Adipocyte (in vitro differentiated cells): Measurements from ENCODE around the gene IL17RA.

Experiments used
- DNase-seq: peaks from one replicate; pipeline ENCODE4 v3.0.0-alpha.2; 2015; ENCODE audit warnings: low read depth
- H3K27me3 ChIP-seq: replicated peaks from 2 replicates; pipeline ENCODE4 v1.7.0; 2013; ENCODE audit warnings: mild to moderate bottlenecking, low read length, moderate library complexity; ENCODE audit not compliant: control insufficient read depth, insufficient read depth
- H3K36me3 ChIP-seq: 2 replicates; pipeline ENCODE4 v1.7.0; 2013; ENCODE audit warnings: low read length, mild to moderate bottlenecking, moderate library complexity; ENCODE audit not compliant: control insufficient read depth, insufficient read depth, severe bottlenecking
- H3K4me1 ChIP-seq: 2 replicates; pipeline ENCODE4 v1.7.0; 2013; ENCODE audit warnings: mild to moderate bottlenecking, low read length, moderate library complexity; ENCODE audit not compliant: control insufficient read depth, insufficient read depth
- H3K4me3 ChIP-seq: 2 replicates; pipeline ENCODE4 v1.7.0; 2013; ENCODE audit warnings: mild to moderate bottlenecking, low read length, moderate library complexity
- H3K9ac ChIP-seq: 2 replicates; pipeline ENCODE4 v1.7.0; 2013; ENCODE audit warnings: mild to moderate bottlenecking, low read length, moderate library complexity
- H3K9me3 ChIP-seq: 2 replicates; pipeline ENCODE4 v1.7.0; 2013; ENCODE audit warnings: mild to moderate bottlenecking, low read length, moderate library complexity; ENCODE audit not compliant: control insufficient read depth

Gene IL17RA

GRCh38 chr22:17098379-17098819, 13.6 kb downstream of the IL17RA start:
- H3K36me3 ChIP-seq: peaks cover 62% of the 10 kb centered on the region
- no peaks in the 10 kb centered on the region for H3K27me3 ChIP-seq
- no peaks in the 10 kb centered on the region for H3K9me3 ChIP-seq
- DNase-seq: no peak
- no peak overlapping the region for H3K4me3 ChIP-seq
- no peaks in the 10 kb centered on the region for H3K4me1 ChIP-seq
- H3K9ac ChIP-seq: no peak overlapping the region

- Histone ChIP-seq H3K36me3 (peaks cover 79% of the 10 kb centered on the region), H3K9ac (no peak overlapping the region)
Observed at GRCh38 chr22:17100621-17101020, 15.8 kb downstream of the IL17RA start.

GRCh38 chr22:17101475-17102296, 16.9 kb downstream of the IL17RA start:
- DNase-seq: no peak
- Histone ChIP-seq H3K36me3 (peaks cover 90% of the 10 kb centered on the region), H3K4me3 (no peak overlapping the region), H3K27me3 (no peaks in the 10 kb centered on the region), H3K9me3 (no peaks in the 10 kb centered on the region), H3K4me1 (no peaks in the 10 kb centered on the region), H3K9ac (no peak overlapping the region)

More at GRCh38 chr22:17100621-17101020, 15.8 kb downstream of the IL17RA start:
- H3K4me3 ChIP-seq: no peak overlapping the region
- no peaks in the 10 kb centered on the region for H3K4me1 ChIP-seq
- DNase-seq: no peak
- no peaks in the 10 kb centered on the region for H3K9me3 ChIP-seq
- H3K27me3 ChIP-seq: no peaks in the 10 kb centered on the region

GRCh38 chr22:17102297-17102667, 17.5 kb downstream of the IL17RA start:
- H3K27me3 ChIP-seq: no peaks in the 10 kb centered on the region
- peaks cover 94% of the 10 kb centered on the region for H3K36me3 ChIP-seq
- H3K9me3 ChIP-seq: no peaks in the 10 kb centered on the region
- no peak overlapping the region for H3K9ac ChIP-seq
- no peaks in the 10 kb centered on the region for H3K4me1 ChIP-seq
- DNase-seq: no peak
- H3K4me3 ChIP-seq: no peak overlapping the region

- no peaks in the 10 kb centered on the region for H3K9me3 ChIP-seq
- no peak for DNase-seq
- H3K4me3 ChIP-seq: no peak overlapping the region
- no peak overlapping the region for H3K9ac ChIP-seq
- no peaks in the 10 kb centered on the region for H3K4me1 ChIP-seq
- peaks cover 94% of the 10 kb centered on the region for H3K36me3 ChIP-seq
- H3K27me3 ChIP-seq: no peaks in the 10 kb centered on the region
Observed at GRCh38 chr22:17103351-17103750, 18.6 kb downstream of the IL17RA start.

- Histone ChIP-seq H3K27me3 (no peaks in the 10 kb centered on the region), H3K4me3 (no peak overlapping the region), H3K9ac (no peak overlapping the region), H3K36me3 (peaks cover 94% of the 10 kb centered on the region), H3K4me1 (no peaks in the 10 kb centered on the region), H3K9me3 (no peaks in the 10 kb centered on the region)
- DNase-seq: no peak
Observed at GRCh38 chr22:17104336-17104935, 19.6 kb downstream of the IL17RA start.

DNA sequence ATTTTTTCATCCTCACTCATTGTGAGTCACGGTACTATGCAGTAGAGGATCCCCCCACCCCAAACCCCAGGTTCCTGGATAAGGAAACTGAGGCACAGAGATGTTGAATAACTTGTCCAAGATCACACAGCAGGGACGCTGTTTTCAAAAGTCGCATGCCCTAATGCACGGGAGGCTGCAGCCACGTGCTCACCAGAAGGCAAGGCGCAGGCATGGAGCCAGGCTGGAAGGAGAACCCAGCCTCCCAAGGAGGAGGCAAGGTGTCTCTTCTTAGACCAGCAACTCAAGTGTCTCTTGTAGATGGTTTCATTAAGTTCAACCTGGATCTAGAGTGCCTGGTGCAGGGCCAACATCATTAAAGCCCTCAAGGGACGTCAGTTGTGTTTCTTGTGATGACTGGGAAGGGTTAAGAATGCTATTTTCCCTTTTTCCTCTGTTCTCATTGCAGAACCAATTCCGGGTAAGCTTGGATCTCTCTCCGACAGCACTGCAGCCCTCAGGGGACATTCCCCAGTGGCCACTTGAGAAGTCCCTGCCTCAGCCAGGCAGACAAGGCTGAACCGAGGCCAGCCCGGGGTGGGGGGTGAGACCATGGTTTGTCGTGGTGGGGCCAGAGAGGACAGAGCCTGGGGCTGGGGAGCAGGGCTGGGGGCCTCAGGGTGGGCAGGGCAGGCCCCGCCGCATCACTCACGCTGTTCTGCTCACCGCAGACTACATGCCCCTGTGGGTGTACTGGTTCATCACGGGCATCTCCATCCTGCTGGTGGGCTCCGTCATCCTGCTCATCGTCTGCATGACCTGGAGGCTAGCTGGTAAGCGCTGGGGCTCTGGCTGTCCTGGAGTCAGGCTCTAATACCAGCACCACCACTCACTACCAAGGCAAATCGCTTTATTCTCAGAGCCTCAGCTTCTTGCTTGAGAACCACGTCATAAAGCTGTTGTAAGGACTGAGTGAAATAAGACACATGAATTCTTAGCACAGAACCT, 20.6 kb downstream of the IL17RA start:
- Histone ChIP-seq H3K4me1 (no peaks in the 10 kb centered on the region), H3K9me3 (no peaks in the 10 kb centered on the region), H3K36me3 (peaks cover 91% of the 10 kb centered on the region), H3K4me3 (no peak overlapping the region), H3K27me3 (no peaks in the 10 kb centered on the region), H3K9ac (no peak overlapping the region)
- DNase-seq: no peak

DNA sequence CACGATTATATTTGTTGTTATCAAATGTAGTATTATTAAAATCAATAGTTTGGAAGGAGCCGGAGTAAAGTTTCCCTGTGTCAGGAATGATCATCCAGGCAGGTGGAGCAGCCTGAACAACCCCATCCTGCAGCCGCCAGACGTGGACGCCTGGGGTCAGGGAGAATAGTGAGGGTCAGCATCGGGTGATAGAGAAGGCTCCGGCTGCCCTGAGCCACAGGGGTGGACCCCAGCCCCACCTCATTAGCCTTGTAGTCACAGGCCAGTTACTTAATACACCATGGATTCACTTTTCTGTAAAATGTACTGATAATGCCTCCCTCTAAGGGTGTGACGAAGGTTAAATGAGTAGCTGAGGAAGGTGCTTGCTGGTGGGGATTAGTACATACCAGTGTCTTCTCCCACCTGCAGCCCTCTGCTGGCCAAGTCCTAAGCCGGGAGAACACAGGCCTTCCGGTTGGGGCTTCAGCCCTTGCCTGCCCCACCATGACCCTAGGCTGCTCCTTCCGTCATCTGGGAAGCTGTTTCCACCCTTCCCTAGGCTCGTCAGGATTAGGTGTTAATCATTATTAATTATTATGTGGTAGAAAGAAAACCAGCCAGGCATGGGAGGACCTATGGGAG, 21.5 kb downstream of the IL17RA start:
- no peak overlapping the region for H3K9ac ChIP-seq
- no peak for DNase-seq
- no peaks in the 10 kb centered on the region for H3K27me3 ChIP-seq
- H3K36me3 ChIP-seq: peaks cover 82% of the 10 kb centered on the region
- H3K4me1 ChIP-seq: no peaks in the 10 kb centered on the region
- no peaks in the 10 kb centered on the region for H3K9me3 ChIP-seq
- H3K4me3 ChIP-seq: no peak overlapping the region

- H3K9me3 ChIP-seq: no peaks in the 10 kb centered on the region
- no peaks in the 10 kb centered on the region for H3K27me3 ChIP-seq
- H3K4me1 ChIP-seq: no peaks in the 10 kb centered on the region
- no peak for DNase-seq
- peaks cover 75% of the 10 kb centered on the region for H3K36me3 ChIP-seq
- no peak overlapping the region for H3K4me3 ChIP-seq
- no peak overlapping the region for H3K9ac ChIP-seq
Observed at GRCh38 chr22:17106785-17107546, 22.2 kb downstream of the IL17RA start.

- no peaks in the 10 kb centered on the region for H3K4me1 ChIP-seq
- no peak overlapping the region for H3K9ac ChIP-seq
- DNase-seq: no peak
- H3K4me3 ChIP-seq: no peak overlapping the region
- H3K36me3 ChIP-seq: peaks cover 70% of the 10 kb centered on the region
- H3K9me3 ChIP-seq: no peaks in the 10 kb centered on the region
- H3K27me3 ChIP-seq: no peaks in the 10 kb centered on the region
Observed at GRCh38 chr22:17107547-17107810, 22.7 kb downstream of the IL17RA start.
